OCI-LY1 (cell line): ENCODE results near the gene CRAMP1.
A peak's percentile ranks its signal among the peaks of the same experiment; 100 is the strongest.

Experiments
- H2AFZ ChIP-seq: fragments of 200-600 bp; sonication (generic), shearing (Covaris generic); 2 replicates; pipeline ENCODE4 v1.6.0; 2014; ENCODE audit warnings: antibody characterized with exemption, mild to moderate bottlenecking, low read length
- H3F3A ChIP-seq: fragments of 200-600 bp; sonication (generic), shearing (Covaris generic); 2 replicates; pipeline ENCODE4 v1.6.0; 2014; ENCODE audit warnings: mild to moderate bottlenecking, antibody characterized with exemption, low read length, moderate library complexity; ENCODE audit not compliant: insufficient read depth
- H3K27ac ChIP-seq: fragments of 200-600 bp; sonication (generic); 2 replicates; pipeline ENCODE4 v1.5.1; 2014; ENCODE audit warnings: low read length, mixed run types, mild to moderate bottlenecking, low read depth; ENCODE audit not compliant: poor library complexity, severe bottlenecking
- H3K27me3 ChIP-seq: fragments of 200-600 bp; sonication (generic); 2 replicates; pipeline ENCODE4 v1.6.0; 2014; ENCODE audit warnings: antibody characterized with exemption, mild to moderate bottlenecking, low read length, moderate library complexity; ENCODE audit not compliant: insufficient read depth
- H3K36me3 ChIP-seq: fragments of 200-600 bp; sonication (generic); 2 replicates; pipeline ENCODE4 v1.6.1; 2014; ENCODE audit warnings: mild to moderate bottlenecking, antibody characterized with exemption, low read length, moderate library complexity, mixed read lengths; ENCODE audit not compliant: insufficient read depth
- H3K4me1 ChIP-seq: fragments of 200-600 bp; sonication (generic); 2 replicates; pipeline ENCODE4 v1.5.1; 2014; ENCODE audit warnings: mild to moderate bottlenecking, low read length, moderate library complexity; ENCODE audit not compliant: insufficient read depth, severe bottlenecking
- H3K4me2 ChIP-seq: fragments of 200-600 bp; sonication (generic), shearing (Covaris generic); 2 replicates; pipeline ENCODE4 v1.6.1; 2014; ENCODE audit warnings: low read length
- H3K4me3 ChIP-seq: fragments of 200-600 bp; sonication (generic); 2 replicates; pipeline ENCODE4 v1.5.1; 2014; ENCODE audit warnings: low read length, low read depth, mild to moderate bottlenecking, mixed read lengths; ENCODE audit not compliant: poor library complexity, severe bottlenecking
- H3K79me2 ChIP-seq: fragments of 200-600 bp; shearing (Covaris generic); 2 replicates; pipeline ENCODE4 v1.6.1; 2016; ENCODE audit warnings: mixed run types, low read length, mixed read lengths; ENCODE audit not compliant: insufficient read depth
- H3K9ac ChIP-seq: fragments of 200-600 bp; sonication (generic), shearing (Covaris generic); 2 replicates; pipeline ENCODE4 v1.6.1; 2014; ENCODE audit warnings: mild to moderate bottlenecking, low read length, mixed read lengths
- H3K9me2 ChIP-seq: fragments of 200-600 bp; sonication (generic), shearing (Covaris generic); 2 replicates; pipeline ENCODE4 v1.6.1; 2014; ENCODE audit warnings: low read depth, mild to moderate bottlenecking, low read length, mixed read lengths
- H3K9me3 ChIP-seq: fragments of 200-600 bp; shearing (Covaris generic); 2 replicates; pipeline ENCODE4 v1.6.1; 2014; ENCODE audit warnings: low read length, mixed read lengths
- H4K20me1 ChIP-seq: fragments of 200-600 bp; sonication (generic), shearing (Covaris generic); 2 replicates; pipeline ENCODE4 v1.6.0; 2016; ENCODE audit warnings: mild to moderate bottlenecking, low read length; ENCODE audit not compliant: insufficient read depth
- EZH2 ChIP-seq: fragments of 200-600 bp; sonication (generic), shearing (Covaris generic); IDR thresholded peaks from 2 replicates; pipeline ENCODE4 v1.8.0; 2017; ENCODE audit warnings: borderline replicate concordance, mixed run types, mild to moderate bottlenecking, antibody characterized with exemption, low read length, moderate library complexity, mixed read lengths
- TF ChIP-seq, protein P1 (sequence below): fragments of 200-600 bp; sonication (generic), shearing (Covaris generic); IDR thresholded peaks from 2 replicates; pipeline ENCODE4 v1.5.1; 2017; ENCODE audit warnings: mild to moderate bottlenecking, antibody characterized with exemption, low read length, moderate library complexity, mixed read lengths

Gene CRAMP1

DNA sequence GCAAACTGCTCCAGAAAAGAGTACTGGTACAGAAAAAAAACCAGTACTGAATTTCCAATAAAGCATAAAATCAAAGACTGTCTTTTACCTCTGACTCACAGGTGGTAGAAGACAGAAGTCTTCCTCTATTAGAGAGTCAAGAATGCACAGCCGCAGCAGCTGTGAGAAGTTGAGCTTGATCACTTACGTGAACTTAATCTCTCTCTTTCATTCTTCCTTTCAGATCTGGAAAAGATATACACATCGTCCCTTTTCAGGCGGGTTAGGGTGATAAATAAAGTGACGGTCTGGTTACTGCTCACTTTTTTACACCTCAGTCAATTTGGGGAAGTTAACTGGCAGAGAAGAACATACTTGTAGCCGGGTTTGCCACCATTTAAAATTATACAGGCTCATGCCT is 4.2 kb upstream of the CRAMP1 start:
- no peaks in the 10 kb centered on the region for H3K9me3 ChIP-seq
- H3K27me3 ChIP-seq = no peaks in the 10 kb centered on the region
- peaks cover 6% of the 10 kb centered on the region for H3K79me2 ChIP-seq
- no peak overlapping the region for H3K4me2 ChIP-seq
- H4K20me1 ChIP-seq = no peaks in the 10 kb centered on the region
- H3K9ac ChIP-seq = no peak overlapping the region; the same call in 1 of the 2 replicates
- 0 out of 2 replicates have a peak, but pooled peaks cover 5% of the 10 kb centered on the region for H3F3A ChIP-seq
- no peak overlapping the region for H3K27ac ChIP-seq
- no peak for TF ChIP-seq EZH2
- TF ChIP-seq, protein P1, sequence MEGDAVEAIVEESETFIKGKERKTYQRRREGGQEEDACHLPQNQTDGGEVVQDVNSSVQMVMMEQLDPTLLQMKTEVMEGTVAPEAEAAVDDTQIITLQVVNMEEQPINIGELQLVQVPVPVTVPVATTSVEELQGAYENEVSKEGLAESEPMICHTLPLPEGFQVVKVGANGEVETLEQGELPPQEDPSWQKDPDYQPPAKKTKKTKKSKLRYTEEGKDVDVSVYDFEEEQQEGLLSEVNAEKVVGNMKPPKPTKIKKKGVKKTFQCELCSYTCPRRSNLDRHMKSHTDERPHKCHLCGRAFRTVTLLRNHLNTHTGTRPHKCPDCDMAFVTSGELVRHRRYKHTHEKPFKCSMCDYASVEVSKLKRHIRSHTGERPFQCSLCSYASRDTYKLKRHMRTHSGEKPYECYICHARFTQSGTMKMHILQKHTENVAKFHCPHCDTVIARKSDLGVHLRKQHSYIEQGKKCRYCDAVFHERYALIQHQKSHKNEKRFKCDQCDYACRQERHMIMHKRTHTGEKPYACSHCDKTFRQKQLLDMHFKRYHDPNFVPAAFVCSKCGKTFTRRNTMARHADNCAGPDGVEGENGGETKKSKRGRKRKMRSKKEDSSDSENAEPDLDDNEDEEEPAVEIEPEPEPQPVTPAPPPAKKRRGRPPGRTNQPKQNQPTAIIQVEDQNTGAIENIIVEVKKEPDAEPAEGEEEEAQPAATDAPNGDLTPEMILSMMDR = no peak
- no peak overlapping the region for H3K4me3 ChIP-seq
- no peak overlapping the region for H2AFZ ChIP-seq
- H3K9me2 ChIP-seq = no peaks in the 10 kb centered on the region
- H3K4me1 ChIP-seq = peaks cover 27% of the 10 kb centered on the region
- no peaks in the 10 kb centered on the region; the same call in 1 of the 2 replicates for H3K36me3 ChIP-seq

DNA sequence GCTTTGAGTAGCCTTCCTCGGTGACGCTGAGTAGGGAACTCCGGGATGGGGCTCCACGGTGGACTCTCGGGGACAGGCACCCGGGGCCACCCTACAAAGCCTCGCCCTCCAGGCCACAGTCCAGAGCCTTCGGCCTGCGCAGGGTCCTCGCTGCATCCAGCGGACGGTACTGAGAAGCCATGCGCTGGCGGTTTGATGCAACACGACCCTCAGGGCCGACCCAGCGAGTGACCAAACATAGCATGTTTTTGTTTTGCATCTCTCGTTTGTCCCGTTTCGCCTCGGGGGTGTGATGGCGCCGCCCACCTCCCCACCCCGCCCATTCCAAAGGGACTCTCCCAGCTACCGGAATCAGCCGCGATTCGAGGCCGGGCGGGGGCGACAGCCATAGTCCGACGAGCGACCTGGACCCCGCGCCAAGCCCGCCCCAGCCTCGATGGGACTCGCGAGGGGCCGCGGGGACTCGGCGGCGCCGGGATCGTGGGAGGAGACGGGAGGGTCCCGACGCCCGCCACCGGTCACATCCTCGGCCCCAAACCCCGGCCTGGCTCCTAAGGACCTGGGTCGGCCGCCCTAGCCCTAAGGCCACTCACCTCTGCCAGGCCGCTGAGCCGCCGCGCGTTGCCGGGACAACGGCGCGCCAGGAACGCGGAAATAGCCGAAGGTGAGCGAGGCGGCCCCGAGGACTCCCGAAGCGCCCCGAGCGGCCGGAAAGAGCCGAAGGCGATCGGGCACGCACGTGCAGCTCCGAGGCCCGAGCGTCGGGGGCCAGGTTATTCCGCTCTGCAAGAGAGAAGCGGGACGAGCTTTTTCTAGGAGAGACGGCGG is 1.9 kb upstream of the CRAMP1 start:
- H3K36me3 ChIP-seq = peaks cover 4% of the 10 kb centered on the region
- no peaks in the 10 kb centered on the region for H4K20me1 ChIP-seq
- peaks cover 22% of the 10 kb centered on the region for H3K79me2 ChIP-seq
- no peaks in the 10 kb centered on the region for H3K9me3 ChIP-seq
- H3K27me3 ChIP-seq = no peaks in the 10 kb centered on the region
- peak overlapping the region; percentile 72 for H3K4me3 ChIP-seq
- H3F3A ChIP-seq = 0 out of 2 replicates have a peak, but pooled peaks cover 5% of the 10 kb centered on the region
- H3K27ac ChIP-seq = peak overlapping the region; percentile 79
- no peaks in the 10 kb centered on the region for H3K9me2 ChIP-seq
- H2AFZ ChIP-seq = no peak overlapping the region
- peaks cover 38% of the 10 kb centered on the region for H3K4me1 ChIP-seq
- no peak for TF ChIP-seq EZH2
- TF ChIP-seq, protein P1 = no peak
- peak overlapping the region; percentile 76 for H3K4me2 ChIP-seq
- H3K9ac ChIP-seq = peak overlapping the region; percentile 75

- H3K9ac ChIP-seq = peak overlapping the region; percentile 65
- H3K79me2 ChIP-seq = peaks cover 29% of the 10 kb centered on the region
- H3K27ac ChIP-seq = peak overlapping the region; percentile 79
- peaks cover 46% of the 10 kb centered on the region for H3K4me1 ChIP-seq
- 0 out of 2 replicates have a peak, but pooled peaks cover 5% of the 10 kb centered on the region for H3F3A ChIP-seq
- no peak overlapping the region for H2AFZ ChIP-seq
- peak overlapping the region; percentile 76 for H3K4me2 ChIP-seq
- no peaks in the 10 kb centered on the region for H3K27me3 ChIP-seq
- H3K9me3 ChIP-seq = no peaks in the 10 kb centered on the region
- peaks cover 12% of the 10 kb centered on the region for H3K36me3 ChIP-seq
- peak overlapping the region; percentile 72 for H3K4me3 ChIP-seq
- no peak for TF ChIP-seq EZH2
- TF ChIP-seq, protein P1 = no peak
- H4K20me1 ChIP-seq = no peaks in the 10 kb centered on the region
- H3K9me2 ChIP-seq = no peaks in the 10 kb centered on the region
These were observed 1.1 kb upstream of the CRAMP1 start for GRCh38 chr16:1610899-1611632.
